GM23248 (cell line): ENCODE measurements around the gene GPHN.

Source experiments
- EZH2 ChIP-seq: fragments of 200-600 bp; sonication (generic); IDR thresholded peaks from 2 replicates; pipeline ENCODE4 v1.6.1; 2018; ENCODE audit warnings: antibody characterized with exemption, mild to moderate bottlenecking; ENCODE audit not compliant: insufficient read depth, poor library complexity, severe bottlenecking
- EZH2phosphoT487 ChIP-seq: fragments of 200-600 bp; sonication (generic); IDR thresholded peaks from 2 replicates; pipeline ENCODE4 v1.6.1; 2018; ENCODE audit warnings: antibody characterized with exemption, moderate library complexity, mild to moderate bottlenecking, low read depth; ENCODE audit not compliant: insufficient read depth

- TF ChIP-seq EZH2 (no peak), EZH2phosphoT487 (no peak)
These were observed 551.6 kb downstream of the GPHN start for GRCh38 chr14:67059596-67059995.
